SH-SY5Y (cell line): Measurements from ENCODE around the gene ABCB1.

Experiments used
- GATA2 ChIP-seq: IDR thresholded peaks from 2 replicates; pipeline ENCODE4 v1.6.1; 2011; ENCODE audit warnings: mild to moderate bottlenecking, low read depth, low read length
- GATA3 ChIP-seq: IDR thresholded peaks from 2 replicates; pipeline ENCODE4 v1.6.1; 2011; ENCODE audit warnings: low read depth, mild to moderate bottlenecking, low read length, moderate library complexity

GRCh38 chr7:87513735-87514335 is 86.8 kb downstream of the ABCB1 start:
- no peak for TF ChIP-seq GATA2
- no peak for TF ChIP-seq GATA3
